22Rv1 (cell line): ENCODE data around the gene C2CD3.

Experiments used
- ZFX ChIP-seq: fragments of 450-650 bp; IDR thresholded peaks from 2 replicates; pipeline ENCODE4 v1.6.1; 2017; ENCODE audit warnings: antibody characterized with exemption, borderline replicate concordance
- TF ChIP-seq, protein P1 (sequence below): fragments of 450-650 bp; IDR thresholded peaks from 2 replicates; pipeline ENCODE4 v1.5.1; 2017; ENCODE audit warnings: mild to moderate bottlenecking

DNA sequence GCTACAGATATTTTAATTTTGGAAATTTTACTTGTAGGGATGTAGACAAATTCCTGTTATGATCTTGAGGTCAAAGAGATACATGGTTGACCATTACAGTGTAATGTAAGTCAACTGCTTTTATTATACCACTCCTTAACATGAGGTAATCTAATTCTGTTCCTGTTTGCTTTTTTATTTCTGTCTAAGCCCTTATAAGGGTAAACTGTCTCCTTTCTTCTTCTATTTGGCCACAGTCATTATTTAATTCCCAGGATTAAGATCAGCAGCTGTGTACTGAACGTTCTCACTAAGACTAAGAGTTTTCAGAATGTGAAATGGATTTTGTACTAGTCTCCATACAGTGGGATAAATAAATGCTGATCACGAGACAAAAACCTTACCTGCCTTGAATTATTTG, 32.8 kb downstream of the C2CD3 start:
- TF ChIP-seq, protein P1, sequence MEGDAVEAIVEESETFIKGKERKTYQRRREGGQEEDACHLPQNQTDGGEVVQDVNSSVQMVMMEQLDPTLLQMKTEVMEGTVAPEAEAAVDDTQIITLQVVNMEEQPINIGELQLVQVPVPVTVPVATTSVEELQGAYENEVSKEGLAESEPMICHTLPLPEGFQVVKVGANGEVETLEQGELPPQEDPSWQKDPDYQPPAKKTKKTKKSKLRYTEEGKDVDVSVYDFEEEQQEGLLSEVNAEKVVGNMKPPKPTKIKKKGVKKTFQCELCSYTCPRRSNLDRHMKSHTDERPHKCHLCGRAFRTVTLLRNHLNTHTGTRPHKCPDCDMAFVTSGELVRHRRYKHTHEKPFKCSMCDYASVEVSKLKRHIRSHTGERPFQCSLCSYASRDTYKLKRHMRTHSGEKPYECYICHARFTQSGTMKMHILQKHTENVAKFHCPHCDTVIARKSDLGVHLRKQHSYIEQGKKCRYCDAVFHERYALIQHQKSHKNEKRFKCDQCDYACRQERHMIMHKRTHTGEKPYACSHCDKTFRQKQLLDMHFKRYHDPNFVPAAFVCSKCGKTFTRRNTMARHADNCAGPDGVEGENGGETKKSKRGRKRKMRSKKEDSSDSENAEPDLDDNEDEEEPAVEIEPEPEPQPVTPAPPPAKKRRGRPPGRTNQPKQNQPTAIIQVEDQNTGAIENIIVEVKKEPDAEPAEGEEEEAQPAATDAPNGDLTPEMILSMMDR, result no peak
- no peak for TF ChIP-seq ZFX
